B cell (primary cell): Measurements from ENCODE around the gene SEMA4D.

Source experiments
- EZH2 ChIP-seq: IDR thresholded peaks from 2 replicates; pipeline ENCODE4 v1.6.1; 2012; ENCODE audit warnings: borderline replicate concordance, low read depth, mild to moderate bottlenecking, moderate library complexity, low read length; ENCODE audit not compliant: insufficient read depth, poor library complexity, severe bottlenecking
- TF ChIP-seq, protein P1 (sequence below): fragments of 200-600 bp; IDR thresholded peaks from one replicate; pipeline ENCODE4 v1.8.0; 2022; ENCODE audit warnings: antibody characterized with exemption, mild to moderate bottlenecking

DNA sequence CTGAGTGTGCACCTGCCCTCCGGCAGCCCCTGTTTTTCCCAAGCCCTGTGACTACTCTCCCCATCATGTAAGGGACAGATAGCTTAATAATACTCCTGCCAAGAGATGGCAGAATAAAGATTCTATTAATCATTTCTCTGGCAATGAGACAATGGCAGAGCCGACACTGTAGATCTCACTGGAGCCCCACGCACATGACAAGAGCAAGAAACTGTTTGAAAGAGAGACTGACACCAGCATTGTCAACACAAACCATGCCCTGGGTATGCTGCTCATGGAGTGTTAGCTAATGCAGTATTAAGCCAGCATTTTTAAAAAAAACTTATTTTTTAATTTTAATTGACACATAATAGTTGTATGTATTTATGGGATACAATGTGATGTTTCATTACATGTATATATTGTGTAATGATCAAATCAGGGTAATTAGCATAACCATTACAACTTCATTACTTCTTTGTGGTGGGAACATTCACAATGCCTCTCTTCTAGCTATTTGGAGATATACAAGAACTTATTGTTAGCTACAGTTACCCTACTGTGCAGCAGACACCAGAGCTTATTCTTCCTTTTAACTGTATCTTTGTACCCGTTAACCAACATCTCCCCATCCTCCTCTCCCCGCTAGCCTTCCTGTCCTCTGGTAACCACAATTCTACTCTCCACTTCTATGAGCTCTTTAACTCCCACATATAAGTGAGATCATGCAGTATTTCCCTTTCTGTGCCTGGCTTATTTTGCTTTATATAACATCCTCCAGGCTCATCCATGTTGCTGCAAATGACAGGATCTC is 31.5 kb upstream of the SEMA4D start:
- TF ChIP-seq, protein P1, sequence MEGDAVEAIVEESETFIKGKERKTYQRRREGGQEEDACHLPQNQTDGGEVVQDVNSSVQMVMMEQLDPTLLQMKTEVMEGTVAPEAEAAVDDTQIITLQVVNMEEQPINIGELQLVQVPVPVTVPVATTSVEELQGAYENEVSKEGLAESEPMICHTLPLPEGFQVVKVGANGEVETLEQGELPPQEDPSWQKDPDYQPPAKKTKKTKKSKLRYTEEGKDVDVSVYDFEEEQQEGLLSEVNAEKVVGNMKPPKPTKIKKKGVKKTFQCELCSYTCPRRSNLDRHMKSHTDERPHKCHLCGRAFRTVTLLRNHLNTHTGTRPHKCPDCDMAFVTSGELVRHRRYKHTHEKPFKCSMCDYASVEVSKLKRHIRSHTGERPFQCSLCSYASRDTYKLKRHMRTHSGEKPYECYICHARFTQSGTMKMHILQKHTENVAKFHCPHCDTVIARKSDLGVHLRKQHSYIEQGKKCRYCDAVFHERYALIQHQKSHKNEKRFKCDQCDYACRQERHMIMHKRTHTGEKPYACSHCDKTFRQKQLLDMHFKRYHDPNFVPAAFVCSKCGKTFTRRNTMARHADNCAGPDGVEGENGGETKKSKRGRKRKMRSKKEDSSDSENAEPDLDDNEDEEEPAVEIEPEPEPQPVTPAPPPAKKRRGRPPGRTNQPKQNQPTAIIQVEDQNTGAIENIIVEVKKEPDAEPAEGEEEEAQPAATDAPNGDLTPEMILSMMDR: no peak
- no peak for TF ChIP-seq EZH2
